Adrenal gland (tissue), 12 donors: ENCODE results near the gene RHOU. TPM values are rescaled to one million over a fixed set of nuclear protein-coding genes. Genes with fewer than 3 reads are reported as not detected.
"Not testable (repeated sequence)": the region's sequence is repeated elsewhere in the genome, so short reads cannot be mapped to it uniquely, and the experiment has no call there.

Experiments
- DNase-seq, 7 donors: peaks; one replicate each; pipeline ENCODE4 v3.0.0-alpha.2; 2019 to 2020
- H3K27ac ChIP-seq, 5 donors: fragments of 200-600 bp; sonication (generic) in 4 of 5; 1 replicate in 3 of 5; 2 replicates in 2 of 5; pipeline versions ENCODE4 v1.5.1 to v1.8.0; 2016 to 2020; ENCODE audit warnings: mild to moderate bottlenecking in 1 of 5
- H3K27me3 ChIP-seq: fragments of 200-600 bp; 2 replicates; pipeline ENCODE4 v1.8.0; 2021
- H3K36me3 ChIP-seq, 2 donors: fragments of 200-600 bp; replicated peaks in 1 of 2; 1 replicate in 1 of 2; 2 replicates in 1 of 2; pipeline versions ENCODE4 v1.5.1 to v1.8.0; 2018 to 2022
- H3K4me1 ChIP-seq, 2 donors: fragments of 200-600 bp; replicated peaks in 1 of 2; 1 replicate in 1 of 2; 2 replicates in 1 of 2; pipeline versions ENCODE4 v1.5.1 to v1.8.0; 2018 to 2021
- H3K4me3 ChIP-seq, 4 donors: fragments of 200-600 bp; sonication (generic) in 3 of 4; one replicate each; pipeline ENCODE4 v1.5.1; 2016 to 2018
- H3K9me3 ChIP-seq, 3 donors: fragments of 200-600 bp; sonication (generic) in 1 of 3; replicated peaks in 1 of 3; 1 replicate in 2 of 3; 2 replicates in 1 of 3; pipeline versions ENCODE4 v1.5.1 to v1.8.0; 2016 to 2021
- CTCF ChIP-seq, 6 experiments: fragments of 450-650 bp in 4 of 6; fragments of 200-600 bp in 2 of 6; sonication (generic) in 1 of 6; IDR thresholded peaks; 1 replicate in 5 of 6; 2 replicates in 1 of 6; pipeline versions ENCODE4 v1.5.1 to v1.8.0; 2016 to 2021; ENCODE audit warnings: antibody characterized with exemption in 6 of 6, mild to moderate bottlenecking in 2 of 6, moderate library complexity in 1 of 6
- POLR2A ChIP-seq, 2 donors: fragments of 450-650 bp; IDR thresholded peaks; one replicate each; pipeline ENCODE4 v1.6.1; 2017; ENCODE audit warnings: antibody characterized with exemption in 2 of 2, mild to moderate bottlenecking in 2 of 2, moderate library complexity in 1 of 2
- WGBS, 4 donors: extraction: QIAGEN DNeasy Blood & Tissue Kit in 2 of 4; methylation state at CpG; one replicate each; pipeline versions ENCODE4 v1.1.5 to v1.1.7; 2013 to 2017; 5-methylcytosine and 5-hydroxymethylcytosine counted together
- intact Hi-C, 2 donors: fragments of 100-400 bp; cut with DNase I; formaldehyde crosslinking; loops; one replicate each; pipeline versions ENCODE4 v1.14.1 to v1.15.0; 2022 to 2023
- polyA plus RNA-seq, 3 donors: library from polyadenylated mRNA; stranded (reverse); fragments of 200-250 nt in 2 of 3; fragments of 350-450 nt in 1 of 3; fragmentation: Illumina TruSeq in 1 of 3; extraction: RNeasy Lipid Tissue Mini Kit (QIAGEN cat#74804) in 1 of 3; gene quantifications; one replicate each; pipeline ENCODE4 v1.2.3, GENCODE V29; 2013 to 2014
- total RNA-seq, 9 donors: library from RNA; depleted of rRNA in 4 of 9; stranded (reverse); fragments of >200 nt in 4 of 9; fragments of 120-200 nt in 1 of 9; fragmentation: NEBNext Ultra II Directional in 1 of 9; extraction: Animal tissue kit (Norgen Biotek cat#: 25700) in 1 of 9; gene quantifications; one replicate each; pipeline versions ENCODE4 v1.1.0 to v1.2.4, GENCODE V29; 2013 to 2023
- donor health status: healthy with polysubstance abuse.
- donor health status: Bipolar disorder and iron deficiency.
- donor health status: DM: yes; HTN: yes; CAD: no.
- donor health status: DM: no; HTN: no; CAD: no.
- donor health status: DM: no; HTN: no; CAD: no.
- donor health status: DM: yes; HTN: yes; CAD: no.

Gene RHOU
- total and polyA plus RNA-seq, 12 donors: 6.1 to 35.1 (median 13.7) TPM

- Histone ChIP-seq H3K9me3 (no peaks in the 10 kb centered on the region), H3K4me1 (no peaks in the 10 kb centered on the region), H3K27me3 (no peaks in the 10 kb centered on the region), H3K36me3 (no peaks in the 10 kb centered on the region), H3K4me3 (no peak overlapping the region), H3K27ac (no peak overlapping the region)
- 61 to 70% (median 68%) methylated on average over 6 of the region's 6 CpGs for WGBS, 4 donors
- intact Hi-C loops: no loop called here
- TF ChIP-seq CTCF (IDR thresholded peaks at IDR 0.05): no peak
- no peak for TF ChIP-seq POLR2A (IDR thresholded peaks at IDR 0.05)
- no peak for DNase-seq
Observed at GRCh38 chr1:228767636-228768354, 32.5 kb downstream of the RHOU start.

- Histone ChIP-seq H3K36me3 (no peaks in the 10 kb centered on the region), H3K9me3 (no peaks in the 10 kb centered on the region), H3K4me1 (no peaks in the 10 kb centered on the region), H3K4me3 (no peak overlapping the region), H3K27me3 (no peaks in the 10 kb centered on the region), H3K27ac (no peak overlapping the region)
- WGBS, 4 donors: 68 to 80% (median 76%) methylated on average over 12 of the region's 12 CpGs
- DNase-seq: no peak
- TF ChIP-seq POLR2A (IDR thresholded peaks at IDR 0.05): no peak
- intact Hi-C loops: no loop called here
Observed at GRCh38 chr1:228768355-228769000, 33.2 kb downstream of the RHOU start.

GRCh38 chr1:228770779-228771223 is 35.5 kb downstream of the RHOU start:
- Histone ChIP-seq H3K27me3 (no peaks in the 10 kb centered on the region), H3K9me3 (no peaks in the 10 kb centered on the region), H3K4me3 (no peak overlapping the region), H3K27ac (no peak overlapping the region), H3K4me1 (no peaks in the 10 kb centered on the region), H3K36me3 (no peaks in the 10 kb centered on the region)
- peak in 1 of 7 donors; percentile 40 for DNase-seq
- TF ChIP-seq POLR2A (IDR thresholded peaks at IDR 0.05) (no peak), CTCF (IDR thresholded peaks at IDR 0.05) (no peak)
- WGBS, 4 donors: 73 to 78% (median 76%) methylated on average over 5 of the region's 5 CpGs
- intact Hi-C loops: no loop called here

- intact Hi-C loops: no loop called here
- WGBS, 4 donors: 79 to 81% (median 80%) methylated on average over 4 of the region's 4 CpGs
- no peak for DNase-seq
- H3K4me1 ChIP-seq: no peaks in the 10 kb centered on the region
- no peaks in the 10 kb centered on the region for H3K36me3 ChIP-seq
- TF ChIP-seq CTCF (IDR thresholded peaks at IDR 0.05) (no peak), POLR2A (IDR thresholded peaks at IDR 0.05) (no peak)
- H3K9me3 ChIP-seq: no peaks in the 10 kb centered on the region
- H3K27ac ChIP-seq: no peak overlapping the region
- H3K4me3 ChIP-seq: no peak overlapping the region
- no peaks in the 10 kb centered on the region for H3K27me3 ChIP-seq
Observed at GRCh38 chr1:228772516-228773212, 37.4 kb downstream of the RHOU start.

- H3K36me3 ChIP-seq, intact Hi-C loops, H3K4me1 ChIP-seq, H3K9me3 ChIP-seq, H3K4me3 ChIP-seq, H3K27ac ChIP-seq, DNase-seq, H3K27me3 ChIP-seq: not testable (repeated sequence)
- 83 to 93% (median 85%) methylated on average over 6 to 9 of the region's 9 CpGs for WGBS, 4 donors
Observed at GRCh38 chr1:228775946-228776345, 40.7 kb downstream of the RHOU start.
